HCT116 (cell line): Measurements from ENCODE around the gene FSIP1. TPM values are rescaled to one million over a fixed set of nuclear protein-coding genes. Genes with fewer than 3 reads are reported as not detected.

Experiments used
- ATAC-seq: fragments of 200-7000 bp; cut with Tn5 transposase; 2 replicates; pipeline ENCODE4 v1.9.1; 2020; ENCODE audit warnings: mild to moderate bottlenecking, moderate library complexity
- BruUV-seq: library from RNA; stranded (reverse); fragments of 400-500 nt; replicated peaks from 2 replicates; lab custom pipeline; 2021; lab: Mats Ljungman, UMichigan
- CTCF ChIA-PET: fragments of 300-600 bp; sonication (Branson Sonifier 250); formaldehyde crosslinking; loops from one replicate; lab custom pipeline; 2021; ENCODE audit warnings: antibody characterized with exemption; lab: Charles Lee
- POLR2A ChIA-PET: fragments of 300-600, 350-600 bp; sonication (Branson Sonifier 250); formaldehyde crosslinking; loops from one replicate; lab custom pipeline; 2021; ENCODE audit warnings: antibody characterized with exemption; lab: Charles Lee
- RAD21 ChIA-PET, 2 experiments: fragments of 300-600 bp; sonication (Branson Sonifier 250); formaldehyde crosslinking; loops; one replicate each; lab custom pipeline; 2023; ENCODE audit warnings: low total read pairs in 2 of 2; ENCODE audit not compliant: uncharacterized antibody in 2 of 2, unreplicated experiment in 2 of 2, low non-redundant PET in 1 of 2; lab: Charles Lee
- DNase-seq: peaks from one replicate; pipeline ENCODE4 v3.0.0-alpha.2; 2010; ENCODE audit warnings: low read depth, low spot score
- H2AFZ ChIP-seq: fragments of 200-600 bp; shearing (Covaris generic), sonication (generic); 2 replicates; pipeline ENCODE4 v1.6.1; 2017; ENCODE audit warnings: low read depth, mixed run types, mixed read lengths, antibody characterized with exemption, low read length; ENCODE audit not compliant: poor library complexity, severe bottlenecking
- H3K27ac ChIP-seq: 2 replicates; pipeline ENCODE4 v1.5.1; 2012; ENCODE audit warnings: low read depth, low read length
- H3K27me3 ChIP-seq: fragments of 200-600 bp; sonication (generic); 2 replicates; pipeline ENCODE4 v1.6.1; 2016; ENCODE audit warnings: mixed run types, low read length, mixed read lengths; ENCODE audit not compliant: insufficient read depth
- H3K36me3 ChIP-seq, 2 experiments: fragments of 200-500 bp in 1 of 2; fragments of 200-600 bp in 1 of 2; sonication (Bioruptor generic) in 1 of 2; sonication (generic) in 1 of 2; 2 replicates each; pipeline versions ENCODE4 v1.5.1 to v1.6.1; 2014 to 2016; ENCODE audit warnings: low read length in 2 of 2, inconsistent platforms in 1 of 2, mixed read lengths in 1 of 2, mixed run types in 1 of 2; ENCODE audit not compliant: insufficient read depth in 2 of 2, control insufficient read depth in 1 of 2
- H3K4me1 ChIP-seq, 2 experiments: fragments of 200-600 bp in 1 of 2; sonication (generic) in 1 of 2; 2 replicates each; pipeline versions ENCODE4 v1.5.1 to v1.6.1; 2012 to 2017; ENCODE audit warnings: low read length in 2 of 2, inconsistent platforms in 1 of 2, mild to moderate bottlenecking in 1 of 2, mixed read lengths in 1 of 2, mixed run types in 1 of 2, moderate library complexity in 1 of 2; ENCODE audit not compliant: insufficient read depth in 2 of 2, control insufficient read depth in 1 of 2
- H3K4me2 ChIP-seq: fragments of 200-600 bp; sonication (generic); 2 replicates; pipeline ENCODE4 v1.6.1; 2017; ENCODE audit warnings: mixed run types, low read length, mixed read lengths
- H3K4me3 ChIP-seq, 2 experiments: fragments of 200-600 bp in 1 of 2; sonication (generic) in 1 of 2; replicated peaks in 1 of 2; 2 replicates each; pipeline ENCODE4 v1.5.1; 2011 to 2016; ENCODE audit warnings: low read length in 2 of 2, control low read depth in 1 of 2, low read depth in 1 of 2, mild to moderate bottlenecking in 1 of 2, mixed read lengths in 1 of 2, mixed run types in 1 of 2
- H3K79me2 ChIP-seq: fragments of 200-600 bp; sonication (generic); 2 replicates; pipeline ENCODE4 v1.6.1; 2017; ENCODE audit warnings: mild to moderate bottlenecking, mixed run types, low read length, moderate library complexity, mixed read lengths; ENCODE audit not compliant: insufficient read depth
- H3K9ac ChIP-seq: fragments of 200-600 bp; sonication (generic); 2 replicates; pipeline ENCODE4 v1.6.1; 2016; ENCODE audit warnings: low read length, mixed read lengths
- H3K9me2 ChIP-seq: fragments of 200-600 bp; sonication (generic), shearing (Covaris generic); 2 replicates; pipeline ENCODE4 v1.6.1; 2017; ENCODE audit warnings: mixed run types, mild to moderate bottlenecking, moderate library complexity; ENCODE audit not compliant: insufficient read depth
- H3K9me3 ChIP-seq, 2 experiments: fragments of 200-500 bp in 1 of 2; fragments of 200-600 bp in 1 of 2; sonication (Bioruptor generic) in 1 of 2; sonication (generic) in 1 of 2; 2 replicates each; pipeline ENCODE4 v1.6.1; 2014 to 2017; ENCODE audit warnings: low read length in 2 of 2, mixed read lengths in 2 of 2, inconsistent platforms in 1 of 2, low read depth in 1 of 2, mild to moderate bottlenecking in 1 of 2, mixed run types in 1 of 2, moderate library complexity in 1 of 2; ENCODE audit not compliant: control insufficient read depth in 1 of 2, insufficient read depth in 1 of 2
- H4K20me1 ChIP-seq: fragments of 200-600 bp; sonication (generic), shearing (Covaris generic); 2 replicates; pipeline ENCODE4 v1.6.1; 2017; ENCODE audit warnings: mixed run types, mild to moderate bottlenecking, moderate library complexity; ENCODE audit not compliant: insufficient read depth
- CBX3 ChIP-seq: IDR thresholded peaks from 2 replicates; pipeline ENCODE4 v1.6.1; 2012; ENCODE audit warnings: low read depth
- CEBPB ChIP-seq: IDR thresholded peaks from 2 replicates; pipeline ENCODE4 v1.6.1; 2012; ENCODE audit warnings: low read depth
- EGR1 ChIP-seq: IDR thresholded peaks from 2 replicates; pipeline ENCODE4 v1.6.1; 2012; ENCODE audit warnings: low read depth
- ELF1 ChIP-seq: IDR thresholded peaks from 2 replicates; pipeline ENCODE4 v1.6.1; 2012; ENCODE audit warnings: low read depth, borderline replicate concordance
- JUND ChIP-seq: IDR thresholded peaks from 2 replicates; pipeline ENCODE4 v1.6.1; 2012
- POLR2A ChIP-seq: IDR thresholded peaks from 2 replicates; pipeline ENCODE4 v1.7.0; 2011; ENCODE audit warnings: borderline replicate concordance; ENCODE audit not compliant: insufficient read depth, insufficient read length; ENCODE audit errors: extremely low read depth
- SIN3A ChIP-seq: IDR thresholded peaks from 2 replicates; pipeline ENCODE4 v1.6.1; 2012; ENCODE audit warnings: low read depth
- SP1 ChIP-seq: IDR thresholded peaks from 2 replicates; pipeline ENCODE4 v1.6.1; 2012; ENCODE audit warnings: low read depth
- SRF ChIP-seq: IDR thresholded peaks from 2 replicates; pipeline ENCODE4 v1.6.1; 2012; ENCODE audit warnings: low read depth
- TCF7L2 ChIP-seq: IDR thresholded peaks from 2 replicates; pipeline ENCODE4 v1.7.0; 2011; ENCODE audit warnings: borderline replicate concordance, inconsistent platforms; ENCODE audit not compliant: insufficient read depth, insufficient read length; ENCODE audit errors: extremely low read depth
- YY1 ChIP-seq: IDR thresholded peaks from 2 replicates; pipeline ENCODE4 v1.6.1; 2011; ENCODE audit warnings: low read length, low read depth, moderate library complexity, mild to moderate bottlenecking; ENCODE audit not compliant: insufficient replicate concordance; ENCODE audit errors: extremely low read depth
- ZFX ChIP-seq: fragments of 450-650 bp; IDR thresholded peaks from 2 replicates; pipeline ENCODE4 v1.6.1; 2017
- ZNF274 ChIP-seq: fragments of 200-500 bp; sonication (Bioruptor generic); IDR thresholded peaks from 2 replicates; pipeline ENCODE4 v1.6.1; 2014; ENCODE audit warnings: mild to moderate bottlenecking, low read depth, low read length, inconsistent platforms
- intact Hi-C: fragments of 100-400 bp; cut with micrococcal nuclease; formaldehyde crosslinking; loops from 2 replicates; pipeline ENCODE4 v1.10.0; 2022
- total RNA-seq: library from RNA; stranded (reverse); gene quantifications from one replicate; pipeline ENCODE4 v1.2.1, GENCODE V29; 2021; ENCODE audit not compliant: unreplicated experiment
- TF ChIP-seq, protein P1 (sequence below): IDR thresholded peaks from 2 replicates; pipeline ENCODE4 v1.6.1; 2012
- TF ChIP-seq, protein P2 (sequence below), 3 experiments: fragments of 200-600 bp in 1 of 3; sonication (generic) in 1 of 3; IDR thresholded peaks in 2 of 3; conservative IDR thresholded peaks in 1 of 3; 2 replicates each; pipeline ENCODE4 v1.5.1; 2012 to 2017; ENCODE audit warnings: low read depth in 2 of 3, low read length in 2 of 3, antibody characterized with exemption in 1 of 3, borderline replicate concordance in 1 of 3, control low read depth in 1 of 3, mild to moderate bottlenecking in 1 of 3, mixed read lengths in 1 of 3, mixed run types in 1 of 3, moderate library complexity in 1 of 3; ENCODE audit not compliant: insufficient read depth in 1 of 3
- TF ChIP-seq, protein P3 (sequence below): IDR thresholded peaks from 2 replicates; pipeline ENCODE4 v1.6.1; 2011; ENCODE audit warnings: mild to moderate bottlenecking, low read length, moderate library complexity; ENCODE audit not compliant: insufficient replicate concordance; ENCODE audit errors: extremely low read depth

The FSIP1 gene
- total RNA-seq, 1 experiment from 2014 or later = 0.42 TPM

DNA sequence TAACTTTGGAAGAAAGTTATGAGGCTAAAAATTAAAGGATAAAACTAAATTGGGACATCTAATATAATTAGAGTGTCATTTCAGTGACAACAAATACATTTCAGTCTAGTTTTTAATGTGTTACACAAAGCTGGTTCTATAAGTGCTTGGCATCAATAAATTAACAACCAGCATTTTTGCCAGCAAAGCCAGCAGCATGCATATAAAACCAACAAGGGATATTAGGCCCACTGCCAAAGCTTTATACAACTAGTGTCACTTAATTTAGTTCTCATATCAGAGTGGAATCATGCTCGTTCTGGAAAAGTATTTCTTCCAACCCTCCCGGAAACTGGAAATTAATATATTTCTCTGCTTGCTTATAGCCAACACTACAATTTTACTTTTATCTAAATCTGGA lies 113.0 kb downstream of the FSIP1 start:
- intact Hi-C loops = no loop called here

DNA sequence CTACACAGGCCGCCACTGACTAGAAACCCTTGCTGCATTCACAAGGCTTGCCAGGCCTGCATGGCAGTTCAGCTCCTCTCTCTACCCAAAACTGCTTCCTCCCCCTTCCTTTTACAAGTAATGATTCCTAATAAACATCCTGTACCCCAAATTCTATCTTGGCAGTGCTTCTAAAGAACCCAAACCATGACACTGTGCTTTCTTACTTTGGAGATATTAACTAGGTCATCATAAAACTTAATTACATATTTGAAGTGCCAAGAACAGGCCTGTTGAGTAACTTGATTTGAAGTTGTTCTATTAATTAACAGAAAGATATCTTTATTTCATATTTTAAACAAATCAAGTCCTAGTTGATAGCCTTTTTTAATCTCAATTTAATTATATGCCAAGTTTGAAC lies 113.4 kb downstream of the FSIP1 start:
- no peaks in the 10 kb centered on the region for H3K79me2 ChIP-seq
- H3K4me2 ChIP-seq = no peak overlapping the region
- BruUV-seq = no TSS peak
- ChIA-PET POLR2A (no interaction called here), RAD21 (no interaction called here), CTCF (no interaction called here)
- ATAC-seq (no peak), DNase-seq (no peak)
- no peaks in the 10 kb centered on the region for H3K36me3 ChIP-seq
- no peaks in the 10 kb centered on the region for H3K9me3 ChIP-seq
- no peak overlapping the region for H3K9ac ChIP-seq
- no peaks in the 10 kb centered on the region for H3K27me3 ChIP-seq
- no peaks in the 10 kb centered on the region for H3K9me2 ChIP-seq
- H2AFZ ChIP-seq = no peak overlapping the region
- intact Hi-C loops = no loop called here
- no peak overlapping the region for H3K27ac ChIP-seq
- peaks cover 0 to 3% of the 10 kb centered on the region in 2 experiments; a peak in 1 of 4 replicates for H3K4me1 ChIP-seq
- H3K4me3 ChIP-seq = no peak overlapping the region
- H4K20me1 ChIP-seq = no peaks in the 10 kb centered on the region
- TF ChIP-seq, protein P1, sequence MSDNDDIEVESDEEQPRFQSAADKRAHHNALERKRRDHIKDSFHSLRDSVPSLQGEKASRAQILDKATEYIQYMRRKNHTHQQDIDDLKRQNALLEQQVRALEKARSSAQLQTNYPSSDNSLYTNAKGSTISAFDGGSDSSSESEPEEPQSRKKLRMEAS = no peak
- TF ChIP-seq ZFX (no peak), EGR1 (no peak), SP1 (no peak), CEBPB (no peak), JUND (no peak), SRF (no peak), SIN3A (no peak), TCF7L2 (no peak), ELF1 (no peak), ZNF274 (no peak)
- TF ChIP-seq, protein P2, sequence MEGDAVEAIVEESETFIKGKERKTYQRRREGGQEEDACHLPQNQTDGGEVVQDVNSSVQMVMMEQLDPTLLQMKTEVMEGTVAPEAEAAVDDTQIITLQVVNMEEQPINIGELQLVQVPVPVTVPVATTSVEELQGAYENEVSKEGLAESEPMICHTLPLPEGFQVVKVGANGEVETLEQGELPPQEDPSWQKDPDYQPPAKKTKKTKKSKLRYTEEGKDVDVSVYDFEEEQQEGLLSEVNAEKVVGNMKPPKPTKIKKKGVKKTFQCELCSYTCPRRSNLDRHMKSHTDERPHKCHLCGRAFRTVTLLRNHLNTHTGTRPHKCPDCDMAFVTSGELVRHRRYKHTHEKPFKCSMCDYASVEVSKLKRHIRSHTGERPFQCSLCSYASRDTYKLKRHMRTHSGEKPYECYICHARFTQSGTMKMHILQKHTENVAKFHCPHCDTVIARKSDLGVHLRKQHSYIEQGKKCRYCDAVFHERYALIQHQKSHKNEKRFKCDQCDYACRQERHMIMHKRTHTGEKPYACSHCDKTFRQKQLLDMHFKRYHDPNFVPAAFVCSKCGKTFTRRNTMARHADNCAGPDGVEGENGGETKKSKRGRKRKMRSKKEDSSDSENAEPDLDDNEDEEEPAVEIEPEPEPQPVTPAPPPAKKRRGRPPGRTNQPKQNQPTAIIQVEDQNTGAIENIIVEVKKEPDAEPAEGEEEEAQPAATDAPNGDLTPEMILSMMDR (IDR thresholded peaks at IDR 0.05 in 2 of 3, conservative IDR thresholded peaks at IDR 0.05 in 1 of 3; ENCODE audit: borderline replicate concordance in 1 of 3, insufficient read depth in 1 of 3, low read depth in 2 of 3, low read length in 2 of 3) = no peak

More for the DNA sequence above, 113.0 kb downstream of the FSIP1 start:
- Histone ChIP-seq H3K4me1 (peaks cover 0 to 3% of the 10 kb centered on the region in 2 experiments; a peak in 1 of 4 replicates), H3K4me3 (no peak overlapping the region), H3K9me2 (no peaks in the 10 kb centered on the region), H3K79me2 (no peaks in the 10 kb centered on the region), H3K27ac (no peak overlapping the region), H2AFZ (no peak overlapping the region), H3K4me2 (no peak overlapping the region), H3K36me3 (no peaks in the 10 kb centered on the region), H3K9ac (no peak overlapping the region), H3K27me3 (no peaks in the 10 kb centered on the region), H3K9me3 (no peaks in the 10 kb centered on the region), H4K20me1 (no peaks in the 10 kb centered on the region)
- TF ChIP-seq SIN3A (no peak), TCF7L2 (no peak), CBX3 (no peak), JUND (no peak), YY1 (no peak), SRF (no peak), POLR2A (no peak), EGR1 (no peak)
- TF ChIP-seq, protein P3, sequence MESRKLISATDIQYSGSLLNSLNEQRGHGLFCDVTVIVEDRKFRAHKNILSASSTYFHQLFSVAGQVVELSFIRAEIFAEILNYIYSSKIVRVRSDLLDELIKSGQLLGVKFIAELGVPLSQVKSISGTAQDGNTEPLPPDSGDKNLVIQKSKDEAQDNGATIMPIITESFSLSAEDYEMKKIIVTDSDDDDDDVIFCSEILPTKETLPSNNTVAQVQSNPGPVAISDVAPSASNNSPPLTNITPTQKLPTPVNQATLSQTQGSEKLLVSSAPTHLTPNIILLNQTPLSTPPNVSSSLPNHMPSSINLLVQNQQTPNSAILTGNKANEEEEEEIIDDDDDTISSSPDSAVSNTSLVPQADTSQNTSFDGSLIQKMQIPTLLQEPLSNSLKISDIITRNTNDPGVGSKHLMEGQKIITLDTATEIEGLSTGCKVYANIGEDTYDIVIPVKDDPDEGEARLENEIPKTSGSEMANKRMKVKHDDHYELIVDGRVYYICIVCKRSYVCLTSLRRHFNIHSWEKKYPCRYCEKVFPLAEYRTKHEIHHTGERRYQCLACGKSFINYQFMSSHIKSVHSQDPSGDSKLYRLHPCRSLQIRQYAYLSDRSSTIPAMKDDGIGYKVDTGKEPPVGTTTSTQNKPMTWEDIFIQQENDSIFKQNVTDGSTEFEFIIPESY = no peak
- ChIA-PET CTCF (no interaction called here), POLR2A (no interaction called here), RAD21 (no interaction called here)
- no peak for ATAC-seq
- no TSS peak for BruUV-seq
- DNase-seq = no peak
